ENCODE results near the gene IRGQ. TPM values are rescaled to one million over a fixed set of nuclear protein-coding genes. Genes with fewer than 3 reads are reported as not detected.

IRGQ gene
- total RNA-seq, 6 experiments from 2014 or later, result 9.1 to 18.6 (median 11.0) TPM

DNA sequence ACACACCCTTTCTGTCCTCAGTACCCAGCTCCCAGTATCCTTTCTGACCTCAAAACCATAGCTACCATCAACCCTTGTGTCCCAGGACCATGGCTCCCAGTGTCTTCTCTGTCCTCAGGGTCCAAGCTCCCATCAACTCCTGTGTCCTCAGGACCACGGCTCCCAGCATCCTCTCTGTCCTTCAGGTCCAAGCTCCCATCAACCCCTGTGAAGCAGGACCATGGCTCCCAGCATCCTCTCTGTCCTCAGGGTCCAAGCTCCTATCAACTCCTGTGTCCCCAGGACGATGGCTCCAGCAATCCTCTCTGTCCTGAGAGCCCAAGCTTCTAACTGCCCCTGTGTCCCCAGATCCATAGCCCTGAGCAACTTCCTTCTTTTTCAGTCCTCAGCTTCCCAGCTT is 45.4 kb upstream of the IRGQ start:
- intact Hi-C loops (cut with DNase I), result loop anchor here in 1 of 2 donors (10.0 kb wide), 1 partner anchor 197 kb away; no protein-coding TSS in a partner anchor
- Histone ChIP-seq H3K4me3 (no peak overlapping the region), H3K4me1 (no peaks in the 10 kb centered on the region), H3K36me3 (no peaks in the 10 kb centered on the region), H3K9me3 (no peaks in the 10 kb centered on the region), H3K27me3 (no peaks in the 10 kb centered on the region), H3K27ac (no peak overlapping the region)
- WGBS (ENCODE audit: insufficient coverage, low coverage, low lambda C conversion rate, missing lambda C conversion rate), result 61% methylated on average over 2 of the region's 2 CpGs
- ATAC-seq (no peak), DNase-seq (no peak)
- no peak for TF ChIP-seq POLR2A (IDR thresholded peaks at IDR 0.05)
- TF ChIP-seq, protein P1, sequence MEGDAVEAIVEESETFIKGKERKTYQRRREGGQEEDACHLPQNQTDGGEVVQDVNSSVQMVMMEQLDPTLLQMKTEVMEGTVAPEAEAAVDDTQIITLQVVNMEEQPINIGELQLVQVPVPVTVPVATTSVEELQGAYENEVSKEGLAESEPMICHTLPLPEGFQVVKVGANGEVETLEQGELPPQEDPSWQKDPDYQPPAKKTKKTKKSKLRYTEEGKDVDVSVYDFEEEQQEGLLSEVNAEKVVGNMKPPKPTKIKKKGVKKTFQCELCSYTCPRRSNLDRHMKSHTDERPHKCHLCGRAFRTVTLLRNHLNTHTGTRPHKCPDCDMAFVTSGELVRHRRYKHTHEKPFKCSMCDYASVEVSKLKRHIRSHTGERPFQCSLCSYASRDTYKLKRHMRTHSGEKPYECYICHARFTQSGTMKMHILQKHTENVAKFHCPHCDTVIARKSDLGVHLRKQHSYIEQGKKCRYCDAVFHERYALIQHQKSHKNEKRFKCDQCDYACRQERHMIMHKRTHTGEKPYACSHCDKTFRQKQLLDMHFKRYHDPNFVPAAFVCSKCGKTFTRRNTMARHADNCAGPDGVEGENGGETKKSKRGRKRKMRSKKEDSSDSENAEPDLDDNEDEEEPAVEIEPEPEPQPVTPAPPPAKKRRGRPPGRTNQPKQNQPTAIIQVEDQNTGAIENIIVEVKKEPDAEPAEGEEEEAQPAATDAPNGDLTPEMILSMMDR (IDR thresholded peaks at IDR 0.05), result no peak

DNA sequence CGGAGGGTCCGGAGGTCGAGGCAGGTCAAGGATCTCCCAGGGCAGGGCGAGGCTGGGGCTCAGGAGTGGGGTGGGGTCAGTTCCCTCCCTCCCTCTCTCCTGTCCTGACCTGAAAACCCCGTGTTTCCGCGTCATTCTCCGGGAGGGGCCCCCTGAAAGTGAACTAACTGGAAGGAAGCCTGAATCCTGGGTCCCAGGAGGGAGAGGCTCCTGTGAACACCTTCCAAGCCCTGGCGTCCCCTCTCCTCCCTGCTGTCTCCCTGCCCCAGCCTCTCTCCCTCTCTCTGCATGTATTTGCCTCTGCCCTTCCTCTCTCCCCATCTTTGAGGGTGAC is 44.5 kb upstream of the IRGQ start:
- no peak for DNase-seq
- H3K4me3 ChIP-seq, result peak overlapping the region in 2 of 3 donors; percentile 44 to 48
- ATAC-seq, result no peak

DNA sequence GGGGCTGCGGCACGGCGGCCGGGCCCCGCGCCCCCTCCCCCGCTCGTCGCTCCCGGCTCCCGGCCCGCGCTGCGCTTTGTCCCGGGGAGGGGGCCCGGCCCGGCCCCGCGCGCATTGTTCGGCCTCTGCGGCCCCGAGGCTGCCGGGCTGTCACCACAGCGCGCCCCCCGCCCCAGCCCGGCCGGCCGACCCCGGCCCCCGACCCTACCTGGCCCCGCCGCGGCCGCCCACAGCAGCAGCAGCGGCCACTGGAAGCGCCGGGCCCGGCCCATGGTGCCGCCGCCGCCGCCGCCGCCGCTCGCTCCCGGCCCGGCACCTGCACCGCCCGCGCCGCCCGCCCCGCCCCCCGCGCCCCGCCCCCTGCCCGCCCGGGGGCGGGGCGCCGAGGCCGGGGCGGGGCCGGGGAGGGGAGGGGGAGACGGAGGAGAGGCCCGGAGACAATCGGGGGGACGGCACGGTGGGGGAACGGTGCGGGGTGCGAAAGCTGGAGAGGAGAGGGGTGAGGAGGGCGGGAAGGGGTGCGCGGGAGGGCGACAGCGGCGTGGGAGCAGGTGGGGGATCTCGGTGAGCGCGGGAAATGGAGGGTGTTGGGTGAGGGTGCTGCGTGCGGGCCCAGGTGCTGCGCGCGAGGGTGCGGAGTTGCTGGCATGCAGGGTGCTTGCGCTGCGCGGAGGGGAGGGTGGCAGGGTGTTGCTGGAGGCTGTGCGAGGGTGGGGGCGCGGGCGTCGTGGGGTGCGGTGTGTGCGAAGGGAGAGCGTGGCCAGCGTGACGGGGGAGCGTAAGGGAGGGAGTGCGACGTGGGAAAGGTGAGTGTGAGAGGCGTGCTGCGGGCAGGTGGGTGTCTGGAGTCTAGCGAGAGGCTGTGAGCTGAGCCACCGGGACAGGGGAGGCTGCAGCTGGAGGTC is 43.8 kb upstream of the IRGQ start, which contains the start of gene CADM4:
Gene CADM4 (minus strand): TSS at position 332 of the 905 bp plus-strand sequence. CDS start 60 bp downstream, at position 272.
- no peaks in the 10 kb centered on the region for H3K9me3 ChIP-seq
- H3K4me3 ChIP-seq, result peak within 1 kb of the TSS; percentile 26 to 52 (median 44)
- peak; percentile 74 to 89 (median 82) for ATAC-seq
- no peaks in the 10 kb centered on the region for H3K4me1 ChIP-seq
- DNase-seq, result peak; percentile 35 to 58 (median 55)
- H3K27ac ChIP-seq, result no peak within 1 kb of the TSS
- H3K27me3 ChIP-seq, result no peaks in the 10 kb centered on the region
- TF ChIP-seq, protein P1 (IDR thresholded peaks at IDR 0.05), result no peak
- no peak for TF ChIP-seq POLR2A (IDR thresholded peaks at IDR 0.05)
- H3K36me3 ChIP-seq, result no peaks in the 10 kb centered on the region
- intact Hi-C loops (cut with DNase I), result loop anchor here in 1 of 2 donors (10.0 kb wide), 1 partner anchor 195 kb away; no protein-coding TSS in a partner anchor
- under 1% methylated on average over 25 of the region's 110 CpGs for WGBS (ENCODE audit: insufficient coverage, low coverage, low lambda C conversion rate, missing lambda C conversion rate)

More for the DNA sequence above, 44.5 kb upstream of the IRGQ start:
- intact Hi-C loops (cut with DNase I), result loop anchor here in 1 of 2 donors (10.0 kb wide), 1 partner anchor 196 kb away; no protein-coding TSS in a partner anchor
- Histone ChIP-seq H3K4me1 (no peaks in the 10 kb centered on the region), H3K36me3 (no peaks in the 10 kb centered on the region), H3K27me3 (no peaks in the 10 kb centered on the region), H3K9me3 (no peaks in the 10 kb centered on the region), H3K27ac (no peak overlapping the region)
- TF ChIP-seq, protein P1 (IDR thresholded peaks at IDR 0.05), result no peak
- no peak for TF ChIP-seq POLR2A (IDR thresholded peaks at IDR 0.05)
- no CpG with 5 or more reads among the region's 9 CpGs for WGBS (ENCODE audit: insufficient coverage, low coverage, low lambda C conversion rate, missing lambda C conversion rate)

DNA sequence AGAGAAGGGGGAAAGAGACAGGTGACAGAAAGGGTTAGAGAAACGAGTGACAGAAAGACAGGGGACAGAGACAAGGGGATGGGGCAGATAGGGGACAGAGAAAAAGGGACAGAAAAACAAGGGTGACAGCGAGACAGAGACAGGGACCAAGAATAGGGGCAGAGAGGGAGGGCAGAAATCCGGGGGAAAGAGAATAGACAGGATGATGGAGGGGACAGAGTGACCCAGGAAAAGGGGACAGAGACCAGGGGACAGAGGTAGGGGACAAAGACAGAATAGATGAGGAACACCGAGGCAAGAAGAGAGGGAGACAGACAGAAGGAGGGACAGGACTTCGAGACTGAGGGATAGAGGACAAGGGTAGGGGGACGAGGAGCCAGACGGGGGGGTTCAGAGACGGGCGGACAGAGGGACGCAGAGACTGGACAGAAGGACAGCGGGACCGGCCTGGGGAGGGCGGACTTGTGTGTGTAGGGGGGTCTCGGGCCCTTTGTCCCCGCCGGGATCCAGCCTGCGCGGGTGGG is 43.1 kb upstream of the IRGQ start:
- intact Hi-C loops (cut with DNase I), result no loop called here
- no peak for DNase-seq
- TF ChIP-seq POLR2A (IDR thresholded peaks at IDR 0.05), result no peak
- TF ChIP-seq, protein P1 (IDR thresholded peaks at IDR 0.05), result no peak
- H3K27ac ChIP-seq, result no peak overlapping the region
- no peaks in the 10 kb centered on the region for H3K9me3 ChIP-seq
- peak overlapping the region in 2 of 3 donors; percentile 25 to 52 for H3K4me3 ChIP-seq
- H3K27me3 ChIP-seq, result no peaks in the 10 kb centered on the region
- H3K4me1 ChIP-seq, result no peaks in the 10 kb centered on the region
- no peak for ATAC-seq
- H3K36me3 ChIP-seq, result no peaks in the 10 kb centered on the region
- 15% methylated on average over 10 of the region's 18 CpGs for WGBS (ENCODE audit: insufficient coverage, low coverage, low lambda C conversion rate, missing lambda C conversion rate)
